Stimulated activated naive CD8-positive, alpha-beta T cell treated with anti-CD3 and anti-CD28 coated beads, Interleukin-15, Interleukin-2, amounts not matched to agents 100 U/mL and 50 U/mL, for 24 hours (primary cell): ENCODE measurements around the gene GTF3C2.
A peak's percentile ranks its signal among the peaks of the same experiment; 100 is the strongest.
"Not testable (repeated sequence)": the region's sequence is repeated elsewhere in the genome, so short reads cannot be mapped to it uniquely, and the experiment has no call there.

ENCODE experiments used
- ATAC-seq: fragments of 150-1000 bp; cut with Tn5 transposase; one replicate; pipeline ENCODE4 v1.10.0; 2021
- DNase-seq: peaks from one replicate; pipeline ENCODE4 v3.0.0; 2021

The GTF3C2 gene

DNA sequence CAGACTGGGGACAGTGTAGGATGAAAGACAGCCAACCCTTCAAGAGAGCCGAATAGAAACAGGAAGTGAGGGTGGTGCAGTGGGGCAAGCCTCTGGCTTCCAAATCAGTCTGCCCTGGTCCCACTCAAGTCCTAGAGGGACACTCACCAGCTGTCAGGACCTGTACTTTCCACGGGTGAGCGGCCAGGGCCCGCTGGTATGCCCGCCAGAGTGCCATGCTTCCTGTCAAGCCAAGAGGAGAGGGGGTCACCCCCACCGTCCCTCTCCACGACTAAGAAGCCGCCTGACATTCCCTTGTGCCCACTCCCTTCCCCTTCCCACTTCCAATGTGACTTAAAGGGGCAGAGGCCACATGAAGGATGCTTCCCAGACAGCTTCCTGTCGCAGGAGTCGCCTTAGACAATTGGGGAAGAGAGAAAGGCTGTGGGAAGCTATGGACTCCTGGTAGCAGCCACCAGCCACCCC is 34.2 kb downstream of the GTF3C2 start:
- ATAC-seq, result peak; percentile 21
- peak; percentile 22 for DNase-seq

DNA sequence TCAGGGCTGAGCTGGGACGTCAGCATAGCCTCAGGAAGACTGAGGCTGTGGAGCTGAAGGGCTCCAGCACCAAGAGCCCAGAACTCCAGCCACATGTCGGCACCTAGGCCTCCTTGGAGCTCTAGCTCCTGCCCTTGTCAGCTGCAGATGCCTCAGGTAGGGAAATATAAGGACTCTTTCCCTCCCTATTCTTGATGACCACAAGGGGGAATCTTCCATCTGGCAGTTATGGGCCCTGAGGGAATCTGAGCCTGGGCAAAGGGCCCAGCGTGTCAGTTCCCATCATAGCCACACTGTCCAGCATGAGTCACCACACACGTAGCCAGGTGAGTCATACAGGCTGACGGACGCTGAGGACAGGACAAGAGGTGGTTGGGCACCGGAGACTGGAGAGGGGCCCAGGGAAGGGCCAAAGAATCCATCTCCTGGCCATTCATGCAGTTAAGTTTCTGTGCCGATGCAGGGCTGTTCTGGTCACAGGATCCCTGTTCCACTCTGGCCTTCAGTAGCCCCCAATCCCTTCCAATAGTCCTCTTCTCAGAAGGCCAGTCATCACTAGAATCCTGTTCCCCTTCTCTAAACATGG is 35.5 kb downstream of the GTF3C2 start:
- ATAC-seq (no peak), DNase-seq (no peak)

DNA sequence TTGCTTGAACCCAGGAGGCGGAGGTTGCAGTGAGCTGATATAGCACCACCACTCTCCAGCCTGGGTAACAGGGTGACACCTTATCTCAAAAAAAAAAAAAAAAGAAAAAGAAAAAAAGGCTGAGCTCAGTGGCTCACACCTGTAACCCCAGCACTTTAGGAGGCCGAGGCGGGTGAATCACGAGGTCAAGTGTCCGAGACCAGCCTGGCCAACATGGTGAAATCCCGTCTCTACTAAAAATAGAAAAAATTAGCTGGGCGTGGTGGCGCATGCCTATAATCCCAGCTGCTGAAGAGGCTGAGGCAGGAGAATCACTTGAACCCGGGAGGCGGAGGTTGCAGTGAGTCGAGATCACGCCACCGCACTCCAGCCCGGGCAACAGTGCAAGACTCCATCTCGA is 36.7 kb downstream of the GTF3C2 start:
- ATAC-seq, DNase-seq: not testable (repeated sequence)

DNA sequence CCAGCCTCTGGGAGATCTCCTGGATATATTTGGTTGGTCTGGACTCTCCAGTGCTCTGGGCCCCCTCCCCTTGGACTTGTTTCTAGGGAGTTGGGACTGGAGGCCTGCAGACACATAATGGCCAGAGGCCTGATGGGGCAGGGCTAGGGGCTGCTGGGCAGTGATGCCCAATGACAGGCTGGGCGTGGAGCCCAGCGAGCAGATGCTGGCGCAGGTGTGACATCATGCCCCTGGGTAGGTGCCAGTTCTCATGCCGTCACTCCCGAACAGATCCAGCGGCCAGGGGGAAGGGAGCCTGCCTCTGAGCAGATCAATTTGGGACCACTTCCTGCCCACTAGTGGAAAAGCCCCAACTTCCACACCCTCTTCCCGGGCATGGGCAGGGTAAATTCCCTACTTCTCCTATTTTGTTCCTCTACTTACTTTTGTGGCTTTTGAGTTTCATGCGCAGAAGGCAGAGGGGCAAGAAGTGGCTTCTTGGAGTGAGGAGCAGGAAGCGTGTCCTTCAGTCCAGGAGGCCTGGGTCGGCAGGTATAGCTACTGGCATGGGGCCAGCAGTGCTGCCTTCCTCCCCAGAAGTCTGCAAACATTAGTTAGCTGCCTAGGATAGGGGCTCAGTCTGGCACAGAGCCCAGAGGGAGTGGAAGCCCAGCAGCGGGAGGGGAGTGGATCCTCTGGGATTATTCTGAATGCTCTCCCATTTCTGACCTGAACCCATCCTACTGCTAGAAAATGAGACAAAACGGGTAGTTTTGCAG is 39.7 kb downstream of the GTF3C2 start:
- no peak for DNase-seq

DNA sequence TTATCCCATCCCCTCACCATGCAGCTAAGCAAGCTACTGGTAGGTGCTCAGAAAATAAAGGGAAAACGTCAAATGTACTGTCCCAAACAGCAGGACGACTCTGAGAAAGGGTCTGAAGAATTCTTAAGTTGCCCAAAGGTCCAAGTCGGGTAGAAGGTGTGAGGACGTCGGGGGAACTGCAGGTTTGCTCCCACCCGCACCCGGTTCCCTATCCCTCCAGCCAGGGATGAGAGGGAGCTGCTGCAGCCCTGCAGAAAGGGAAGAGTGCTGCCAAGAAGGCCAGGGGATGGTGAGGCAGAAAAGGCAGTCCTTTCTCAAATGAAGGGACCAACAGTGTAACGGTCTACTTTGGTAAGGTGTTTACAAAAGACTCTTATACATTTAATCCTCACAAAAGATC is 41.4 kb downstream of the GTF3C2 start:
- ATAC-seq, result no peak
- DNase-seq, result no peak

More for the DNA sequence above, 39.7 kb downstream of the GTF3C2 start:
- ATAC-seq, result no peak

DNA sequence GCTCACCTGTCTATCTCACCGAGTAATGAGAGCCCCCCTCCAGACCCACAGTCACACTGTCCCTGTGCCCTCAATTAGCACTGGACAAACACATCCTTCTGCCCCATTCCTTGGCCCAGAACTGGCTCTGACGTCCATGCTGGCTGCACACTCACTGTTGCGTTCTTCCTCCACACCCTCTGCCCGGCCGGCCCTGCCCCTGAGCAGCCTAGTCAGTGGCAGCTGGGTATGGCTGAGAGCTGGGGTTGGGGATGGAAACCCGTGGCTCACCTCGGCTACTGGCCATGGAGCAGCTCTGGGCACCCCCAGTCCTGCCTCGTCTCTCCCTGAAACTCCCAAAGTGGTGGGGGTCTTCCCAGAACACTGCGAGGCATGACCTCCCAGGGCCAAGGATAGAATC is 41.9 kb downstream of the GTF3C2 start:
- ATAC-seq (no peak), DNase-seq (no peak)

DNA sequence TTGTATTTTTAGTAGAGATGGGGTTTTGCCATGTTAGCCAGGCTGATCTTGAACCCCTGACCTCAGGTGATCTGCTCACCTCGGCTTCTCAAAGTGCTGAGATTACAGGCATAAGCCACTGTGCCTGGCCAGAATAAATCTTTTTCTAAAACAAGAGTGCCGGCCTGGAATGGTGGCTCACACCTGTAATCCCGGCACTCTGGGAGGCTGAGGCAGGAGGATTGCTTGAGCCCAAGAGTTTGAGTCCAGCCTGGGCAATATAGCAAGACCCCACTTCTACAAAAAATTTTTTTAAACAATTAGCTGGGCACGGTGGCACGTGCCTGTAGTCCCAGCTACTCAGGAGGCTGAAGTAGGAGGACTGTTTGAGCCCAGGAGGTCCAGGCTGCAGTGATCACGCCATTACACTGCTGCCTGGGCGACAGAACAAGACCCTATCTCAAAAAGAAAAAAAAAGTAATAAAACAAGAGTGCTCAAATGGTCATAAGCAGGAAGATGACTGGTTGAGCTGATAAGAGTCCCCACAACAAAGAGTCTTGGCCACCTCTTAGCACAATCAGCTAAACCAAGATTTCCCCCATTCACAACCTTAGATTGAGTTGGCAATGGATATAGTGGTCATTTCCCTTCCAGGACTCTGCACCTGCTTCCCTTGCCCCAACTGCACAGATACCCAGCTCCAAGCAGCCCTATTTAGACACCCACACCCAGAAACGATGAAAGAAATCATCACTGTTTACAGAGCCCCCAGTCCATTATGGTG is 42.5 kb downstream of the GTF3C2 start:
- ATAC-seq, result no peak
- no peak for DNase-seq

DNA sequence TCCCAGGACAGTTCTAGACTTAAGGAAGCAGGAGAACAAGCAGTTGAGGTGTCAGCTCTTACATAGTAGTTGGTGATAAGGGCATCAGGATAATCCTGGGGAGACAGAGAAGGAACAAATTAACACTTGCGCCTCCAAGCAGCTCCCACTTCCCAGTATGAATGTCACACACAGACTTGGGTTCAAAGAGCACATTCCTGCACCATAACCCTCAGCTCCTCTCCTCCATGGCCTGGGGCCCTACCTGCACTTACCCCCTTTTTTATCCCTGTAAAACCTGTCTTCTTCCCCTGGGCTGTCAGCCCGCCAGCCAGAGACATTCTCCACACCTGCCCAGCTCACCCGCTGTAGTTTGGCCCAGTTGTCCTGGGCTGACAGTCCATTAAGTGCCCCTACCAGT is 44.4 kb downstream of the GTF3C2 start:
- DNase-seq, result no peak
- ATAC-seq, result no peak

DNA sequence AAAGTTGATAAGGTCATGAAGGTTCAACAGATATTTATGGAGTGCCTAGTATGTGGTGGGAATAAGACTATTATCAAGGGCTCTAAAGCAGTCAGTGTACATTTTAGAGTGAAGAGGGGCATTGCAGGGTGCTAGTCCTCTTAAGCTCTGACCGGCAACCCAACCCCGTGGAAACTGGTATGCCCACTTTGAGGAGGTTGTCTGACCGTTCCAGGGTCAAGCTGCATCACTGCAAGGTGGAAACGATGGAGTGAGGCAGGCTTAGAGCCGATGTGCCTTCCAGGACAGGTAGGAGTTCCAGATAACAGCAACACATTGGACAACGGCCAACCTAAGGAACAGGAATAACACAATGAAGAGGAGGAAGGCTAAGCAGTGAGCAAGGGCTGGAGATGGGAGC is 46.9 kb downstream of the GTF3C2 start:
- ATAC-seq (no peak), DNase-seq (no peak)

DNA sequence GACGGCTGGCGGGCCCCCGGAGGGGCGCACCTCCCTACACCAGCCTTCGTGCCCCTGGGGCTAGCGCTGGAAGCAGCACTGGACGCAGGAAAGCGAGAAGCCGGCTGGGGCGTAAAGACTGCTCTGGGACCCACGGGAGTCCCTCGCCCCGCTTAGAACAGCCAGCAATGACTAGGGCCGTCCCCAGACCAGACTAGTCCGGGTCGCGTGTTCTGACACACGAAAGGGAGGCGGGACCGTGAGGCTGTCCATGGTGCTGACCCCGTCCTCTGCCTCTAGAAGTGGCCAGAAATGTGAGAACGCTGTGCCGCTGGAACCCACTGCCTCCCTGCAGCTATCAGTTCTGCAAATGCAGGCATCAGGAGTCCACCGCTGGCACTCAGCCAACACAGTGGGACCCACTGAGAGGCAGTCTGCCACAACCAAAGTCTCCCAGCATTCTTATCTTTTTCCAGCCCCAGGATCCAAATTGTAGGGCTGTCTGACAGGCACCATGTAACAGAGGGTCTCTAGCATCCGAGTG is 48.1 kb downstream of the GTF3C2 start, which contains the start of gene UCN:
TSS of gene UCN (minus strand) at position 87 of the 523 bp plus-strand sequence. CDS start 550 bp downstream, outside the sequence.
- ATAC-seq, result no peak
- no peak for DNase-seq

DNA sequence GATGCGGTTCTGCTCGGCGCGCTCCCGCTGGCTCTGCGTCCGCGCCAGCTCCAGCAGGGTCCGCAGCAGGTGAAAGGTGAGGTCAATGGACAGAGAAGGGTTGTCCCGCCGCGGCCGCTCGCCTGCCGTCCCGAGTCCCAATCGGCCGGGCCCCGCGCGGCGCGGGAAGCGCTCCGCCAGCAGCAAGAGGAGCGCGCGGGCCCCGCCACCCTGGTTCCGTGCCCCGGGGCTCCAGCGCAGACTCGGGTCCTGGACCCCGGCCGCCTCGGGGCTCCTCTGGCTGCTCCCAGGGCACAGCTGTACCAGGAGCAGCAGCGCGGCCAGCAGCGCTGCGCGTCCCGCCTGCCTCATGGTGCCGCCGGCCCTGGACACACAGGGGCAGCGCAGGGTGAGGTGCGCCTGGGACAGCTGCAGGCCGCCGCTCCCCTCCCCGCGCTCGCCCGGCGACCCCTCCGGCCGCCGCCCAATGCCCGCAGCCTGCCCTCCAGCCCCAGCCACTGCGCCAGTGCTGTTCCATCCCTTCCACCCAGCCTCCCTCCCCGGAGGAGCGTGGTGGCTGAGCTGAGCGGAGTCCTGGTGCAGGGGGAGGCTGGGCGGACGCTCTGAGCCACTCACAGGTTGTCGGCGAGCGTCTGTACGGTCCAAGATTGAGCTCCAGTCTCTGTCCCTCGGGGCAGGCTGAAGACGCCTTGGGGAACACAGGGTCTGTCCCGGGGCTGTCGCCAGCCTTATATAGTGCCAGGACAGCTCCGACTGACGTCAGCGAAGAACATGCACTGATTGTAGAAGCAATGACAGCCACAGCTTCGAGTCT is 48.8 kb downstream of the GTF3C2 start:
- ATAC-seq, result no peak
- DNase-seq, result no peak

DNA sequence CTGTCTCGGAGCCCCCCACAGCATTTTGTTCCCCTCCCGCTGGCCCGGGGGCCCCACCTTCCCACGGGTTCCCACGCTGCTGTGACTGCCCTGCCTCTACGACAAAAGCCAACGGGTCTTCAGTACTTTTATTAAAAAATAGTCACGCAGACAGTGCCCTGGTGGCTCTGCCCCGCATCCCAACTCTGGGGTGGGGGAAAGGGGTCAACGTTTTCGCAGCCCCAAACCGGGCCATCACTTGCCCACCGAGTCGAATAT is 49.3 kb downstream of the GTF3C2 start:
- ATAC-seq, result no peak
- no peak for DNase-seq

DNA sequence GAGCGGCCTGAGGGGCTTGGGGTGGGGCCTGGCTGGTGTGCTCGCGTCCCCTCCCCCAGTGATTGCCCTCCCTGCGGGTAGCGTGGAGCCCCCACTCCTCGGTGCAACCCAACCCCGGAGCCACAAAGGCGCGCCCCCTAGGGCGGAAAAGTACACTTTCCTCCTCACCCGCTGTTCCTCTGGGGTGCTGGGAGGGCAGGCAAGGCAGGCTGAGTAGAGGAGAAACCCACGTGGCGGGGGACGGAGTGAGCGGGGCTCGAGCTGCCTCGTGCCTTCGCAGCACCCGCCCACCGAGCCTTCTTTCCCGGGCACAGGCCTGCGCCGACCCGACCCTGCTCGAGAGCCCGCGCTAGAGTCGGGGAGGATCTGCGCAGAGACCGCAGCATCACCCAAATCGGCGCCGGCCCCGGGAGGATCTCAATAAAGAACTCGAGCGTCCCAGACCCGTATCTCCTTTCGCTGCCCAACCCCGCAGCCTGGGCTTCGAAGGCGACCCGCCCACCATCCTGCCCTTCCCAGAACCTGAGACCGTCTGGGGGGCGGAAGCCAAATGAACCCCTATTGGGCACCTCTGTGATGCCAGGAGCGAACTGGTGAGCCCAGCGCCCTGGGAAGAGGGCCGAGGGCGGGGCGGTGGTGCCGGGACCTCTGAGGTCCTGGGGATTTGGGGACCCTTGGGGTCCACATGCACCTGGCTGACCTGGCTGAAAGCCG is 49.8 kb downstream of the GTF3C2 start:
- peak; percentile 44 for ATAC-seq
- DNase-seq, result peak; percentile 56

DNA sequence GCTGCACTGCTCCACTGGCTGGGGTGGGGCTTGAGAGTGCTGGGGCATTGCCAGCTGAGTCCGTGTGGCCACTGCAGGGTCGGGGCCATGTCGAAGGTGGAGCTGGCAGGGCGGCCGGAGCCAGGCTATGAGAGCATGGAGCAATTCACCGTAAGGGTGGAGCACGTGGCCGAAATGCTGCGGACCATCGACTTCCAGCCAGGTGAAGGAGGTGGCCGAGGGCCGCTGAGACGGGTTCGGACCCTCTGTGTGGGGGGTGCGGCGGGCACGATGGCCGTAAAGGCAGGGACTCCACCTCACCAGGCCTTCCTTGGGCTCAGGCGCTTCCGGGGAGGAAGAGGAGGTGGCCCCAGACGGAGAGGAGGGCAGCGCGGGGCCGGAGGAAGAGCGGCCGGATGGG is 50.4 kb downstream of the GTF3C2 start:
- DNase-seq (no peak), ATAC-seq (peak; percentile 8)

DNA sequence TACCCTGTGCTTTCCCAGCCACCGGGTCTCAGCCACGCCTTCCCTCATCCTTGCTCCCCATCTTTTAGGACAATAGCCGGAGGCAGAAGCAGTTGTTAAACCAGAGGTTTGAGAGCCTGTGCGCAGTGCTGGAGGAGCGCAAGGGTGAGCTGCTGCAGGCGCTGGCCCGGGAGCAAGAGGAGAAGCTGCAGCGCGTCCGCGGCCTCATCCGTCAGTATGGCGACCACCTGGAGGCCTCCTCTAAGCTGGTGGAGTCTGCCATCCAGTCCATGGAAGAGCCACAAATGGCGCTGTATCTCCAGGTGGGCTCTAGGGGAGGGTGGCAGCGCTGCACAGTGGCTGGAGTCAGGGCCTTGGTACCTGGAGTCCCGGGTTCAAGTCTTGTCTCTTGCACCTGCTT is 51.0 kb downstream of the GTF3C2 start:
- DNase-seq (no peak), ATAC-seq (no peak)

DNA sequence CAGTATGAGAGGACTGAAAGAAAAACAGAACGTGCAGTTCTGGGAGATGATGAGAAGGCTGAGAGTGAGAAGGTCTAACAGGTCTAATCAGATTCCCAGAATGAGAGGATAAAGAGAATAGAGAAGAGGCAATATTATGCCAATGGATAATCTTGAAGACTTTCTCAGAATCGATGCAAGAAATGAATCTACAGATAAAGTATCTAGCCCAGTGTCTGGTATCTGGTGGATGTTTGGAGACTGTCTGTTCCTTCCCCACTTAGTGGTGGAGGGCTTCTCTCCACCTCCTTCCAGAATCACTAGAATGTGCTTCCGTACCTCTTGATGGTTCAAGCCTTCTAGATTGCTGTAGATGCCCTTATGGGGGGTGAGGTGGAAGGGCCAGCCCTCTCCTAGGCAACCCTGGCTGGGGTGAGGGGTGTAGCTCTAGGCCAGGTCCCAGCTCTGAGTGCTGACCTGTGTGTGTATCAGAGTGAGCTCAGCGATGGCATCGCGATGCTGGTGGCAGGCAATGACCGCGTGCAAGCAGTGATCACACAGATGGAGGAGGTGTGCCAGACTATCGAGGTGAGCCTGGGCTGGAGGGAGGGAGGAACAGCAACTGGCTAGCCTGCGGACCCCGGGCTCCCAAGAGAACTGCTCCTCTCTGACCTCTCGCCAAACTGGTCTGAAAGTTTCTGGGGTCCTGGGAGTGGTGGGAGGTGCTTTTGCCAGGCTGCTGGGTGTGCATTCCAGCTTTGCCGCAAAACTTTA is 51.9 kb downstream of the GTF3C2 start:
- DNase-seq (no peak), ATAC-seq (no peak)

DNA sequence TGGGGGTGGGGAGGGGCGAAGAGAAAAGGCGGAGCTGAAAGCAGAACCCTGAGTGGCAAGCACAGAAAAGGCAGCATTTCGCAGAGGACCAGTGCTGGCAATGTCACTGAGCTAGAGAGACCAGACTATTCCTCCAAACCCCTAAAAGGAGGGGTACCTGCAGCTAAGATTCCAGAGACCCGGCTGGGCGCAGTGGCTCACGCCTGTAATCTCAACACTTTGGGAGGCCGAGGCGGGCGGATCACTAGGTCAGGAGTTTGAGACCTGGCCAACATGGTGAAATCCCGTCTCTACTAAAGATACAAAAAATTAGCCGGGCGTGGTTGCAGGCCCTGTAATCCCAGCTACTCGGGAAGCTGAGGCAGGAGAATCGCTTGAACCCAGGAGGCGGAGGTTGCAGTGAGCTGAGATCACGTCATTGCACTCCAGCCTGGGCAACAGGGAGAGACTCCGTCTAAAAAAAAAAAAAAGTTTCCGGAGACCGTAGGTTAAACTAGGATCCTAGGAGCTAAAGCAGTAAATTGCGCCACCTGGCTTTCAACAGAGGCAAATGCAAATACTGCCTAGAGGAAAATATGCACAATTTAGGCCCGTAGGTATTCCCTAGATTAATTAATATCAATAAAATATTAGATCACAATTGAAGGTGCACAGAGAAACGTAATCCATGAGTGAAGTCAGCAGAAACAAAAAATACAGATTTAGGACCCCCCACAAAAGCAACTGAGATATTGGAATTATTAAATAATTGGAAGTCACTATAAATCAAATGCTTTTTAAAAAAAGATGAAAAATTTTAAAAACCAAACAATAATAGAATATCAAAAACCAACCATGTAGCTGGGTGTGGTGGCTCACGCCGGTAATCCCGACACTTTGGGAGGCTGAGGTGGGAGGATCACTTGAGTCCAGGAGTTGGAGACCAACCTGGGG is 53.2 kb downstream of the GTF3C2 start:
- ATAC-seq (peak; percentile 65), DNase-seq (peak; percentile 50)

DNA sequence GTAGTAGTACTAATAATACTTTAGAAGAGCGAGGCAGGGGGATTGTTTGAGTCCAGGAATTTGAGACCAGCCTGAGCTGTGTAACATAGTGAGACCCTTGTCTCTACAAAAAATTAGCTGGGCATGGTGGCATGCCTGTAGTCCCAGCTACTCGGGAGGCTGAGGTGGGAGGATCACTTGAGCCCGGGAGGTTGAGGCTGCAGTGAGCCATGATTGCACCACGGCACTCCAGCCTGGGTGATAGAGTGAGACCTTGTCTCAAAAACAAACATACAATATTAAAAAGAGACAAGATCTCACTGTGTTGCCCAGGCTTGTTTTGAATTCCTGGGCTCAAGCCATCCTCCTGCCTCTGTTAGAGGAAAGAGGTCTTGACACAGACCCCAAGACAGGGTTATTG is 56.0 kb downstream of the GTF3C2 start:
- not testable (repeated sequence) for ATAC-seq, DNase-seq

DNA sequence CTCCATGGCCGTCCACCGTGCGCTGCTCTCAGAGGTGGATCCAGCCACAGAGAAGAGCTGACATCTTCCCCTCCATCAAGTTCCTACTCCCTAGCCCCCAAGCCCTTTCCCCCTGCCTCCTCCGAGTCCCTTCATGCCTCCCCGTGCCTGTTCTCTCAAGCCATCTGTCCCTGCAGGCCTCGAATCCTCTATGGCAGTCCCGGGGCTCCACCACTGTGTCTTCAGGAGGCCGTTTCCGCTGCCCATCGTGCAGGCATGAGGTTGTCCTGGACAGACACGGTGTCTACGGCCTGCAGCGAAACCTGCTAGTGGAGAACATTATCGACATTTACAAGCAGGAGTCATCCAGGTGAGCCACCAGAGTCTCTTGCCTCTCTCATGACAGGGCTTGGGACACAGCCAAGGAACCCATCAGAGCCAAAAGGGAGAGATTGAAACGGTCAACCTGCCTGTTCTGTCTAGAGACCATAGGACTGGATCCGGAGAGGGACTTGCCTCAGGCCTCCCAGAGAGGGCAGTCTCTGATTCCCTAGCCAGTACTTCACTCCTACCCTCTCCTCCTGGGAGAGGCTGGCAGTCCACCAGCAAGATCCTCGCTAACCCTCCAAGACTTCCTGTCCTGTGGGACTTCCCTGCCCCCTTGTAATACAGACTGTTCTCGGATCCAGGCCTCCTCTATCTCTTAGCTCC is 58.0 kb downstream of the GTF3C2 start:
- ATAC-seq (no peak), DNase-seq (no peak)
